H54 (cell line): ENCODE measurements around the gene PADI1.

Experiments used
- DNase-seq: peaks from one replicate; pipeline ENCODE4 v3.0.0; 2011; ENCODE audit warnings: low spot score, mixed read lengths; ENCODE audit not compliant: insufficient read length
- FAIRE-seq: peaks from 3 replicates; lab custom pipeline; 2011; peaks lifted over from hg19 to GRCh38; lab: Jason Lieb, UNC
- POLR2A ChIP-seq: IDR thresholded peaks from 2 replicates; pipeline ENCODE4 v1.6.1; 2011; ENCODE audit warnings: low read depth, mild to moderate bottlenecking, low read length

Gene PADI1

GRCh38 chr1:17204546-17205440, at the start of gene PADI1:
PADI1 (plus strand) TSS chr1:17205128; CDS start chr1:17205218, 90 bp downstream.
- no peak for TF ChIP-seq POLR2A
- DNase-seq (no peak), FAIRE-seq (no peak)

DNA sequence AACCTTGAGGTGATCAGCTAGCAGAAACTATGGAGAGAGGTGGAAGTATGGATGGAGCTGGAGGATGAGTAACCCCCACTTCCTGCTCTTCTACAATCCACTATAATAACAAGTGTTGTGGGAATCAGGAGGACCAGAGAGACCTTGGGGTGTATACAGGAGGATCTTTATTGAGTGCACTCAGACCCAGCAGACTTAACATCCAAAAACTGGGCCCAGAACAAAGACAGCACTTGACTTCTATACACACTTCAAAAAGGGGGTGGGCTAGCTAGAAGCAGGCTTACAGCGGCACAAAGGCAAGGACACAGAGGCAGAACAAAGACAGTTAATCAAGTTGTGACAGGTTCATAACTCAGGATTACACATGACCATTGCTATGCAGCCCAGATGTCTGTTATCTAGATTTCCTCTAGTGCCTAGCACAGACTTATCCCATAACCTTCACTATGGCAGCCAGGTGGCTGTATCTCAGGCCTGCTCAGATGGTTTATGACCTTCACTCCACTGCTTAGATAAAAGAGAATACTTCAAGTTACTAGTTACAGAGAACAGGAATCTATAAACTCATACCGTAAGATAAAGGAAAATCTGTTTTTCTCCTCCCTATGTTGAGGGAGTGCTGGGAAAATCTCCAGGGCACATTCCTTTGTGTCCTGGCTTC, 49.5 kb upstream of the PADI1 start:
- TF ChIP-seq POLR2A = no peak

GRCh38 chr1:17156108-17156507, 48.8 kb upstream of the PADI1 start:
- FAIRE-seq (no peak), DNase-seq (no peak)
- no peak for TF ChIP-seq POLR2A

More for the DNA sequence above, 49.5 kb upstream of the PADI1 start:
- FAIRE-seq (no peak), DNase-seq (no peak)

DNA sequence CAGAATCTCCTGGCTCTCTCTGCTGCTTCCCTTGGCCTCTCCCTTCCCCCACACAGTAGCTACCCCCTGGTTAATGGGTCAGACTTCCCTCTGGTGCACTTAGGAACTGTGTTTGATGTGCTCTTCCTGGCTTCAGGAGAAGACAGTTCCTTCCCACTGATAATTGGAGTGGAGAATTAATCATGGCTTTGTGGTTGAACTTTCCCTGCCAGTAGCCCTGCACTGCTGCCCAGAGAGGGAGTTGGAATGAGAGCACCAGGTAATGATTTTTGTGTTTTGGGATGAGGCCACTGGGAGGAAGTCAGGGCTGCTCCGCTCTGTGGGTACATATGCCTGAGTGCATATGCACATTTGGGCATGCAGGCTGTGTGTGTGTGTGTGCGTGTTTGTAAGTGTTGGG, 46.0 kb upstream of the PADI1 start:
- FAIRE-seq (no peak), DNase-seq (no peak)
- no peak for TF ChIP-seq POLR2A

DNA sequence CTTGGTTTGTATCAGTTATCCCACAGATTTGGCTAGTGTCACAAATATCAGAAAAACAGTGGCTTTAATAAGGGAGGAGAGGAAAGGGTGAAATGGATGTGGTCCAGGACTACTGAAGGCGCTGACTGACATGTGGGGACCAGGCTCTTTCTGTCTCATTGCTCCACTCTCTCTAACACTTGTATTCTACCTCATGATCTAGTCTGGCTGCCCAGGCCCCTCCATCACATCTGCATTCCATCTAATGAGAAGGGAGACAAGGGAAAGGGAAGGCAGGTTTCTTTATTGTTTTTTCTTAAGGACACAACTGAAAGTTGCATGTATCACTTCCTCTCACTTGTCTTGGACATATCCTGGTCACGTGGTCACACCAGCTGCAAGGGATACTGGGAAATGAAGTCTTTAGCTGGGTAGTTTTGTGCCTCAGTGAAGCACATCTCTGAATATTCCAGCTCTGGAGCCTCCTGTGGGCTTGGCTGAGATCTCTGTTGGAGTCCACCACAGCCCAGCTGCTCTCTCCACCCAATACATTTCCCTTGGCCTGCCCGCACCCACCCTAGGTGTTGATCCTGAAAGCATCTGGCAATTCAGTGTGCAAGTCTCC, 43.7 kb upstream of the PADI1 start:
- DNase-seq = no peak
- FAIRE-seq = no peak
- TF ChIP-seq POLR2A = no peak

DNA sequence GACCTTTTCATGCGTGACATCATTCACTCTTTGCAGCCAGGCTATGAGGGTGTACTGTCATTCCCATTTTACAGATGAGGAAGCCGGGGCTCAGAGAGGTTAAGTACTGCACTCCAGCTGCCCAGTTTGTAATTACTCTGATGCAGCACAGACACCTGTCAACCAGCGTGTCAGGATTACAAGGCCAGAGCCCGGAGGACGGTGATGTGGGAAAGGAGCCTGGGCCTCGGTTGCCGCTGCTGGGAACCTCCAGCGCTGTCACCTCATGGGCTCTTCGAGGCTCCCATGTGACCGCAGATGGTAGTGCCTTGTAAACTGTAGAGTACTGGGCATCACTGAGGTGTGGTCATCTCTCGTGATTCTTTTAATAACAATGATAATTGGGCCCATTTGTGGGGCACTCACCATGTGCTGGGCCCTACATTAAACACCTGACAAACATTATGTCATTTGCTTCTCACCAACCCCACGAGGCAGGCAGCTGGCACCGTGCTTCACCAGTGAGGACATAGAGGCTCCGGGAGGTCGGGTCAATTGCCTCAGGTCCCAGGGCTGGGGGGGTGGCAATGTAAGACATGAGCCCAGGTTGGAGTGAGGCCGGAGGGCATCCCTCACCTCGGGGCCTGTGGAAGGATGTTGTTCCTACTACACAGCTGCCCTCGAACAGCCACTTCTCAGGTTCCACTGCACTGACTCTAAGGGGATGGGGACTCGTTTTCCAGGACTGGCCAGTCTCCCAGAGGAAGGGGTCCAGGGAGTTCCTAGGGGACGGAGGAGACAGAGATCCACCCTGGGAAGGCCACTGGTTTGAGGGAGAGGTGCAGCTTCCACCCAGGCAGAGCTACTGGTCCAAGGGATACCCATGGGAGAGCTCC, 42.8 kb upstream of the PADI1 start:
- TF ChIP-seq POLR2A = no peak
- DNase-seq (no peak), FAIRE-seq (no peak)

- no peak for TF ChIP-seq POLR2A
- DNase-seq (peak; percentile 84), FAIRE-seq (peak; percentile 81)
Observed at GRCh38 chr1:17162941-17163340, 42.0 kb upstream of the PADI1 start.

- no peak for TF ChIP-seq POLR2A
- no peak for DNase-seq
- FAIRE-seq = no peak
Observed at GRCh38 chr1:17163371-17163770, 41.6 kb upstream of the PADI1 start.

DNA sequence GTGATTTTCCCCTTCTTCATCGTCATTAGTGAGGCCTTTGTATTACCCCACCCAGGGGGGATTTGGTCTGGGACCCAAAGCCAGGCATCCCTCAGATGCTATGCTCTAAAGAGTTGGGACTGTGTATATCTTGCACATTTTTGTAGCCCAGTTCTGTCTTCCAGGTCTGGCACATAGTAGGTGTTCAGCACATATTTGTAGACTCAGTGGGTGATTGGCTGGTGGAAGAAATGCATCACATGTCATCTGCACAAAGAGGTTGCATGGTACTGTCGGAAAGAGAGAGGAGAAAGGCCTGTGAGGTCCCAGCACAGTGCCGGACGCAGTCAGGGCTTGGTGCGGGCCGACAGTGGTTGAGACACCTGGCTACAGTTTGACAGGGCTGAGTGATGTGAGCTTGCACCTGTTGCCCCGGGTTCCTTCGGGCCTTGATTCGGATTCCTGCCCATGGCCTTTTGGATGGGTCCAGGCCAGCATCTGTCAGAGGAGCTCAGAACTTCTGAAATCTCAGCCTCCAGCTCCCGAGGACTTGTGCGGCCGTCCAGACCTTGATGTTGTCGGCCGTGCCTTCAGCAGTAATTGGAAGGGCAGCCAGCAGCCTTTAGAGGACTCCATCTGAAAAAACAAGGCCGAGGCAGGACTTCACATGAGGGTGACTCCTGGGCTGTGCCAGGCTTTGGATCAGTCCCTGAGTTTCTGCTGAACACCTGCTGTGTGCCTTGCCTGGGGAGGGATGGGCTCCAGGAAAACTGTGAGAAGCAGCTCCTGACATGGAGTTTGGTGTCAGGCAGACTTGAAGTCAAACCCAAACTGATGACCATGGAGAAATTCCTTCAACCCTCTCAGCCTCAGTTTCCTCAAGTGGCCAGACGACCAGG, 40.9 kb upstream of the PADI1 start:
- no peak for FAIRE-seq
- TF ChIP-seq POLR2A = no peak
- DNase-seq = no peak

DNA sequence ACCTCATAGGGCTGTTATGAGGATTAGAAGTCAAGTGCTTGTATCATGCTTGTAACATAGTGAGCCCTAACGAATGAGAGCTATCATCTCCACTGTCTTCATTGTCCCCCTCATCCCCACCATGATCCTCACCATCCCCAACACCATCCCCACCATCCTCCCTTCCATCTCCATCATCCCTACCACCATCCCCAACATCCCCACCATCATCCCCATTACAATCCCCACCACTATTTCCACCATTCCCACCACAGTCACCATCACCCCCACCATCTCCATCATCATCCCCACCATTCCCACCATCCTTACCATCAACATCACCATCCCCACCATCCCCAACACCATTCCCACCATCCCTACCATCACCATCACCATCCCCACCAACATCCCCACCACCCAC, 39.1 kb upstream of the PADI1 start:
- no peak for FAIRE-seq
- TF ChIP-seq POLR2A = no peak

GRCh38 chr1:17167041-17167785, 37.7 kb upstream of the PADI1 start:
- DNase-seq (no peak), FAIRE-seq (no peak)
- TF ChIP-seq POLR2A = no peak

More for the DNA sequence above, 39.1 kb upstream of the PADI1 start:
- DNase-seq = no peak

DNA sequence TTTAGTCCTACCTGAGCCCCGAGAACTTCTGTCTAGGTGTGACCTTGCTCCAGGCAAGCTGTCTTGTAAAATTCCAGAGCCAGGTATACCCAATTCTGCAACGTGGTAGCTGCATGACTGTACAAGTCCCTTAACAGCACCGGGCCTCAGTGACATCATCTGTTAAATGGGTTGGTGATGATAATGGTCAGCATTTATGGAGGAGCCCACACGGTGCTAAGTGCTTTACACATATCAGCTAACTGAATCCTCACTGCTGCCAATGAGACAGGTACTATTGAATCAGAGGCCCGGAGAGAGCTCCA, 37.2 kb upstream of the PADI1 start:
- no peak for TF ChIP-seq POLR2A
- DNase-seq (no peak), FAIRE-seq (no peak)
